Activated naive CD8-positive, alpha-beta T cell treated with anti-CD3 and anti-CD28 coated beads, Interleukin-2, amount 50 U/mL, for 24 hours (primary cell): Measurements from ENCODE around the gene NPLOC4.
A peak's percentile ranks its signal among the peaks of the same experiment; 100 is the strongest.
"Not testable (repeated sequence)": the region's sequence is repeated elsewhere in the genome, so short reads cannot be mapped to it uniquely, and the experiment has no call there.

Experiments
- ATAC-seq: fragments of 150-1000 bp; cut with Tn5 transposase; one replicate; pipeline ENCODE4 v1.10.0; 2021
- DNase-seq: peaks from one replicate; pipeline ENCODE4 v3.0.0; 2021
- H3K27ac Mint-ChIP-seq: one replicate; pipeline ENCODE4 v1.8.0; 2021; ENCODE audit warnings: mild to moderate bottlenecking, mixed read lengths
- H3K27me3 Mint-ChIP-seq: one replicate; pipeline ENCODE4 v1.8.0; 2021; ENCODE audit warnings: mixed read lengths
- H3K36me3 Mint-ChIP-seq: one replicate; pipeline ENCODE4 v1.8.0; 2021; ENCODE audit warnings: low read depth, mixed read lengths
- H3K4me1 Mint-ChIP-seq: one replicate; pipeline ENCODE4 v1.8.0; 2021; ENCODE audit warnings: mixed read lengths
- H3K4me3 Mint-ChIP-seq: one replicate; pipeline ENCODE4 v1.8.0; 2021; ENCODE audit warnings: mild to moderate bottlenecking, moderate library complexity, mixed read lengths
- H3K9me3 Mint-ChIP-seq: one replicate; pipeline ENCODE4 v1.8.0; 2021; ENCODE audit warnings: mixed read lengths

The NPLOC4 gene

GRCh38 chr17:81538651-81539570 is 98.0 kb downstream of the NPLOC4 start:
- no peak overlapping the region for H3K27ac Mint-ChIP-seq

DNA sequence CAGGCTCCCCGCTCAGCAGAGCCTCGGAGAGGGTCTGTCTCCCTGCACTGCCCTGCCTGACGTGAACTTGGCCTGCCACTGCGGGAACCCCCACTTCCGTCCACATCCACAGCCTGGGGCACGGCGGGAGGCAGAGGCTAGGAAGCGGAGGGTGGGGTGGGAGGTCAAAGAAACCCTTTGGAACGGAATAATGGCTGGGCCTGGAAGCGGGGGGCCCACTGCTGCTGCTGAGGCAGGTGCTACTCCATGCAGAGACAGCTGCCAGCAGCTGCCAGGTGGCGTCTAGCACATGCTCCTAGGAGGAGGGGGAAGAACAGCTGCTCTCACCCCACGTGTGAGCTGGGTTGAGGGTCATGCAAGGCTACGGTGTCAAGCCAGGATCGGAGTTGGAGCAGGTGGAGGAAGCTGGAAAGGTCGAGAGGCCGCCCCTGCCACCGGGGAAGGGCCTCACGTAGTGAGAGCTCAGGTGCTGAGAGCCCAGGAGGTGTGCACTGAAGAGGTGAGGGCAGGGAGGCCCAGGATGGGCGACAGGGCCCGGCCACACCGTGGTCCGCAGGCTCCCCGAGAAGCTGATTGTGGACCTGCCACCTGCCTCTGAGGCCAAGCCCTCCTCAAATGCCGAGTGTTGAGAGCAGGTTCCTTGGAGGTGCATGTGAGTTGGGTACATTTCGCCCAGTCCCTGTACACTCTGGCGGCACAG is 98.9 kb downstream of the NPLOC4 start:
- DNase-seq (no peak), ATAC-seq (no peak)
- no peak overlapping the region for H3K27ac Mint-ChIP-seq
- no peaks in the 10 kb centered on the region for H3K4me1 Mint-ChIP-seq
- no peaks in the 10 kb centered on the region for H3K9me3 Mint-ChIP-seq
- no peak overlapping the region for H3K4me3 Mint-ChIP-seq
- H3K36me3 Mint-ChIP-seq: peaks cover 7% of the 10 kb centered on the region
- H3K27me3 Mint-ChIP-seq: peaks cover 9% of the 10 kb centered on the region

More at GRCh38 chr17:81538651-81539570, 98.0 kb downstream of the NPLOC4 start:
- H3K36me3 Mint-ChIP-seq: peaks cover 7% of the 10 kb centered on the region
- no peaks in the 10 kb centered on the region for H3K9me3 Mint-ChIP-seq
- H3K4me1 Mint-ChIP-seq: no peaks in the 10 kb centered on the region
- peaks cover 9% of the 10 kb centered on the region for H3K27me3 Mint-ChIP-seq
- ATAC-seq (no peak), DNase-seq (no peak)
- no peak overlapping the region for H3K4me3 Mint-ChIP-seq

DNA sequence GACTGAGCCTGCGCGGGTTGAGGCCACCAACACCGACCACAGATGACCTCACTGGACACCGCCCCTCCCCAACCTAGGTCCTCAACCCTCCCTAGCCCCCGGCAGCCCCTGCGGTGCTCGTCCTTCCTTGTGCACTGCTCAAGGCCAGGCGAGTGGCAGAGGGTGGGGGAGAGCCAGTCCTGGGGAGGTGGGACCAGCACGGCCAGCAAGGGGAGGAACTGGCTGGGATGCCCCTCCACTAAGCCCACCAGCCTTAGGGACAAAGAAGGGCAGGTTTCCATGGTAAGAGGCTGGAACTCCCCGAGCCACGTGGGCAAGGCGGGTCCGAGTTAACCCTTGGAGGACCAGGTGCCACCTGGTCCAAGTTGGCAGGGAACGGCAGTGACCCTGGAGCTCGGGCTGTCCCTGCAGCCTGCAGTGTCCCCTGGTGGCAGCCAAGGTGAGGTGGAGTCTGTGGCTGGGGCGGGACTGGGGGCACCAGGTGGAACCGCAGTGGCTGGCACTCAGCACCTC is 99.5 kb downstream of the NPLOC4 start:
- Mint-ChIP-seq H3K4me1 (no peaks in the 10 kb centered on the region), H3K36me3 (peaks cover 4% of the 10 kb centered on the region), H3K9me3 (no peaks in the 10 kb centered on the region), H3K27me3 (peaks cover 9% of the 10 kb centered on the region), H3K27ac (no peak overlapping the region), H3K4me3 (no peak overlapping the region)
- DNase-seq (no peak), ATAC-seq (peak; percentile 38)

DNA sequence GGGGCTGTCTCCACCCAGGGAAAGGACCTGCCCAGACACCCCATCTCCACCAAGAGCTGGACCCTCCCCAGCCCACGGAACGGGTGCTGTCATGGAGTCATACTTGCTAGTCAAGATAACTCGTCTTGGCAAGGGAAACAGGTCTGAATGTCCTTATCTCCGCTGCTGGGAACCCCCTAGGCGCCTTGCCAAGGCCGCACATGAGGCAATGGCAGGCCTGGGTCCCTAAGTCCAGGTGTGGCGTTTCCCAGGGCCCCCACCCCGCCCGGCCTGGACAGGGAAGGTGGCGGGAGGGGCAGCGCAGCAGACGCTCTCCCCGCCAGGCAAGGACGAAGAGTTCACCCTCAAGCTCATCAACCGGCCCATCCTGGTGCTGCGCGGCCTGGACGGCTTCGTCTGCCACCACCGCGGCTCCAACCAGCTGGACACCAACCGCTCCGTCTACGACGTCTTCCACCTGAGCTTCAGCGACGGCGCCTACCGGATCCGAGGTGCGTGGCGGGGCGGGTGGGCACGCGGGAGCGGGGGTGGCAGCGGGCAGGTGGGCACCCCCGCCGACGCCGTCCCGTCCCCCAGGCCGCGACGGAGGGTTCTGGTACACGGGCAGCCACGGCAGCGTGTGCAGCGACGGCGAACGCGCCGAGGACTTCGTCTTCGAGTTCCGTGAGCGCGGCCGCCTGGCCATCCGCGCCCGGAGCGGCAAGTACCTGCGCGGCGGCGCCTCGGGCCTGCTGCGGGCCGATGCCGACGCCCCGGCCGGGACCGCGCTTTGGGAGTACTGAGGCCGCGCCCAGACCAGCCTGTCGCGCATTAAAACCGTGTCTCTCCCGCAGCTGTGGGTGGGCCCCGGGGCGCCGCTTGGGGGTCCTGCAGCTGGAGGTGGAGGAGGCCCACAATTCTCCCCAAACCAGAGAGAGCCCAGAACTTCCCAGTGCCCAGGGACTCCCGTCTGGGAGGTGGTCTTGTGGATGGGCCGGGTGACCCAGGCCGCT is 100.3 kb downstream of the NPLOC4 start:
- Mint-ChIP-seq H3K9me3 (no peaks in the 10 kb centered on the region), H3K4me3 (no peak overlapping the region), H3K27me3 (peaks cover 9% of the 10 kb centered on the region), H3K4me1 (no peaks in the 10 kb centered on the region), H3K27ac (no peak overlapping the region), H3K36me3 (peaks cover 2% of the 10 kb centered on the region)
- ATAC-seq (peak; percentile 11), DNase-seq (no peak)

GRCh38 chr17:81535480-81536298 is 101.2 kb downstream of the NPLOC4 start:
- peaks cover 9% of the 10 kb centered on the region for H3K27me3 Mint-ChIP-seq
- H3K4me3 Mint-ChIP-seq: no peak overlapping the region
- H3K4me1 Mint-ChIP-seq: no peaks in the 10 kb centered on the region
- ATAC-seq: no peak
- DNase-seq: no peak
- H3K27ac Mint-ChIP-seq: no peak overlapping the region
- no peaks in the 10 kb centered on the region for H3K36me3 Mint-ChIP-seq
- no peaks in the 10 kb centered on the region for H3K9me3 Mint-ChIP-seq

GRCh38 chr17:81535007-81535328 is 101.9 kb downstream of the NPLOC4 start:
- ATAC-seq (no peak), DNase-seq (no peak)
- Mint-ChIP-seq H3K27ac (no peak overlapping the region), H3K9me3 (no peaks in the 10 kb centered on the region), H3K36me3 (no peaks in the 10 kb centered on the region), H3K4me3 (no peak overlapping the region), H3K4me1 (no peaks in the 10 kb centered on the region), H3K27me3 (peaks cover 9% of the 10 kb centered on the region)

GRCh38 chr17:81534157-81535006 is 102.5 kb downstream of the NPLOC4 start:
- Mint-ChIP-seq H3K9me3 (no peaks in the 10 kb centered on the region), H3K4me3 (no peak overlapping the region), H3K27ac (no peak overlapping the region), H3K36me3 (no peaks in the 10 kb centered on the region), H3K4me1 (no peaks in the 10 kb centered on the region), H3K27me3 (peaks cover 9% of the 10 kb centered on the region)
- no peak for DNase-seq
- no peak for ATAC-seq

DNA sequence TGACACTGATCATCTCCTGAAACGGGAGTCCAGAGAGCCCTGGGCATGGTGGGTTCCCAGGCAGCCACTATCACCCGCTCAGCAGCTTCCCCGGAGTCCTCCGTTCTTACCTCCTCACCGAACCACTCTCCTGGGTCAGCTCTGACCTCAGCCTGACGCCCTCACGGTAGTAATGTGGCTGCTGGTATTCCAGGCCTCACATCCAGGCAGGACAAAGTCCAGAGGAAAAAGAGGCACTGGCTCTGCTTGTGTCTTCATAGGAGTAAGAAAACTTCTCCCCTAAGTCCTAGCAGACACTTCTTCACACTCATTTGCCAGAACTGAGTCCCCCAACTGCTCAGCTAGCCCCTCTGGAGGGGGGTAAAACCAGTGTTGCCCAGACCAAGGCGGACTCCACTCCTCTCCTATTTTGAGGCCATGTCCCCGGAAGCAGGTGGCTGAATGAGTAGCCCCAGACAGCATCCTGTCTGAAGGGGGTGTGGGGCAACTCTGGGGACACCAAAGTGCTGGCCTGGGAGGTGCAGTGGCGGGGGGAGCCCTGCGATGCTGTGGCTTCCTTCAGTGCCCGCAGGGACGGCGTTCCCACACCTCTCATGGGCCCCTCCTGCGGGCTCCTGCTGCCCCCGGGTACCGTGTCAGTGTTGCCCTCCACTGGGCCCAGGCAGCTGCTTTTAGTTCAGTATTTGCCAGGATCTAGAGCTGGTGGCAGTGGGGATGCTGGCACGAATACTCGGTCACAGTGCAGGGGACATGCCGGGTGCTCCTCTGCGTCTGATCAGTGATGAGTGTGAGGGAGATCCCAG is 103.4 kb downstream of the NPLOC4 start:
- no peak for ATAC-seq
- H3K27ac Mint-ChIP-seq: no peak overlapping the region

GRCh38 chr17:81532490-81533287 is 104.2 kb downstream of the NPLOC4 start:
- no peaks in the 10 kb centered on the region for H3K4me1 Mint-ChIP-seq
- H3K27ac Mint-ChIP-seq: no peak overlapping the region
- DNase-seq: no peak
- H3K4me3 Mint-ChIP-seq: no peak overlapping the region
- H3K9me3 Mint-ChIP-seq: no peaks in the 10 kb centered on the region
- H3K27me3 Mint-ChIP-seq: peaks cover 9% of the 10 kb centered on the region
- no peak for ATAC-seq
- no peaks in the 10 kb centered on the region for H3K36me3 Mint-ChIP-seq

More for the DNA sequence above, 103.4 kb downstream of the NPLOC4 start:
- Mint-ChIP-seq H3K36me3 (no peaks in the 10 kb centered on the region), H3K4me3 (no peak overlapping the region), H3K27me3 (peaks cover 9% of the 10 kb centered on the region), H3K4me1 (no peaks in the 10 kb centered on the region), H3K9me3 (no peaks in the 10 kb centered on the region)
- no peak for DNase-seq

DNA sequence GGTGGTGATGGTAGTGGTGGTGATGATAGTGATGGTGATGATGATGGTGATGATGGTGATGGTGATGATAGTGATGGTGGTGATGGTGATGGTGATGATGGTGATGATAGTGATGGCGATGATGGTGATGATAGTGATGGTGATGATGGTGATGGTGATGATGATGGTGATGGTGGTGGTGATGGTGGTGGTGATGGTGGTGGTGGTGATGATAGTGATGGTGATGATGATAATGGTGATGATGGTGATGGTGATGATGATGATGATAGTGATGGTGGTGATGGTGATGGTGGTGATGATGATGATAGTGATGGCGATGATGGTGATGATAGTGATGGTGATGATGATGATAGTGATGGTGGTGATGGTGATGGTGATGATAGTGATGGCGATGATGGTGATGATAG is 104.9 kb downstream of the NPLOC4 start:
- not testable (repeated sequence) for H3K27ac Mint-ChIP-seq, H3K4me1 Mint-ChIP-seq, H3K27me3 Mint-ChIP-seq, H3K9me3 Mint-ChIP-seq, H3K36me3 Mint-ChIP-seq, DNase-seq, ATAC-seq, H3K4me3 Mint-ChIP-seq

GRCh38 chr17:81531013-81531412 is 105.9 kb downstream of the NPLOC4 start:
- not testable (repeated sequence) for DNase-seq, H3K27ac Mint-ChIP-seq, H3K27me3 Mint-ChIP-seq, H3K36me3 Mint-ChIP-seq, H3K9me3 Mint-ChIP-seq, ATAC-seq, H3K4me1 Mint-ChIP-seq, H3K4me3 Mint-ChIP-seq

- Mint-ChIP-seq H3K36me3 (no peaks in the 10 kb centered on the region), H3K27ac (no peak overlapping the region), H3K27me3 (peaks cover 6% of the 10 kb centered on the region), H3K9me3 (no peaks in the 10 kb centered on the region), H3K4me1 (no peaks in the 10 kb centered on the region), H3K4me3 (no peak overlapping the region)
- no peak for DNase-seq
- ATAC-seq: no peak
Observed at GRCh38 chr17:81529437-81529803, 107.5 kb downstream of the NPLOC4 start.
